Activated naive CD4-positive, alpha-beta T cell treated with anti-CD3 and anti-CD28 coated beads for 36 hours (primary cell): ENCODE data around the gene CACNA1E. TPM values are rescaled to one million over a fixed set of nuclear protein-coding genes. Genes with fewer than 3 reads are reported as not detected.

ENCODE experiments used
- CTCF ChIA-PET: fragments of 350-600 bp; sonication (Branson Sonifier 250); formaldehyde crosslinking; loops from one replicate; lab custom pipeline; 2021; ENCODE audit warnings: antibody characterized with exemption; lab: Charles Lee
- DNase-seq: peaks from one replicate; pipeline ENCODE4 v3.0.0-alpha.2; 2020
- H3K27ac Mint-ChIP-seq: one replicate; pipeline ENCODE4 v1.8.0; 2021; ENCODE audit warnings: mild to moderate bottlenecking, mixed read lengths
- H3K27me3 Mint-ChIP-seq: one replicate; pipeline ENCODE4 v1.8.0; 2021; ENCODE audit warnings: low read depth, mixed read lengths
- H3K36me3 Mint-ChIP-seq: one replicate; pipeline ENCODE4 v1.8.0; 2021; ENCODE audit warnings: low read depth, mixed read lengths
- H3K4me1 Mint-ChIP-seq: one replicate; pipeline ENCODE4 v1.8.0; 2021; ENCODE audit warnings: low read depth, mixed read lengths
- H3K4me3 Mint-ChIP-seq: one replicate; pipeline ENCODE4 v1.8.0; 2021; ENCODE audit warnings: mild to moderate bottlenecking, moderate library complexity, mixed read lengths
- H3K9me3 Mint-ChIP-seq: one replicate; pipeline ENCODE4 v1.8.0; 2021; ENCODE audit warnings: mixed read lengths
- intact Hi-C: fragments of 100-400 bp; cut with micrococcal nuclease; formaldehyde crosslinking; loops from one replicate; pipeline ENCODE4 v1.15.1; 2023
- total RNA-seq, 2 experiments: library from RNA; stranded (reverse); gene quantifications; one replicate each; pipeline ENCODE4 v1.2.3, GENCODE V29; 2021

The CACNA1E gene
- total RNA-seq, 2 experiments from 2014 or later: not detected

DNA sequence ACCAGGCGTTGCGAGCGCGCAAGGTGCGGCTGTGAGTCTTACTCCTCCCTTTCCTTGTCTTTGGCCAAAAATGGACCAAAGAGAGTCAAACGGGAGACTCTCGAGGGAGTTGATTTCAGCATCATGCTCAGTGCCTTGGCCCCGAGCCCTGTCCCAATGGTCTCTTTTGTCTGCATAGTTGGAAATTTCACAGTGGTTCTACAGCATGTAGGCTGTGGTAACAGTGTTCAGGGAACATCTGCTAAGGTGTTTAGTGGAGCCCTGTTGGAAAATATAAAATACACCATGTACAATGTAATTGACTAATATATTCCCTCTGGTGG is 2.7 kb downstream of the CACNA1E start:
- H3K27me3 Mint-ChIP-seq: peaks cover 74% of the 10 kb centered on the region
- H3K36me3 Mint-ChIP-seq: no peaks in the 10 kb centered on the region
- H3K27ac Mint-ChIP-seq: no peak overlapping the region
- no peak for DNase-seq
- H3K9me3 Mint-ChIP-seq: no peaks in the 10 kb centered on the region
- intact Hi-C loops: no loop called here
- CTCF ChIA-PET: interaction anchor here (0.7 kb wide), 1 partner anchor 15 kb away, joined by 3 read pairs; no protein-coding TSS in a partner anchor
- no peak overlapping the region for H3K4me3 Mint-ChIP-seq
- peaks cover 20% of the 10 kb centered on the region for H3K4me1 Mint-ChIP-seq

DNA sequence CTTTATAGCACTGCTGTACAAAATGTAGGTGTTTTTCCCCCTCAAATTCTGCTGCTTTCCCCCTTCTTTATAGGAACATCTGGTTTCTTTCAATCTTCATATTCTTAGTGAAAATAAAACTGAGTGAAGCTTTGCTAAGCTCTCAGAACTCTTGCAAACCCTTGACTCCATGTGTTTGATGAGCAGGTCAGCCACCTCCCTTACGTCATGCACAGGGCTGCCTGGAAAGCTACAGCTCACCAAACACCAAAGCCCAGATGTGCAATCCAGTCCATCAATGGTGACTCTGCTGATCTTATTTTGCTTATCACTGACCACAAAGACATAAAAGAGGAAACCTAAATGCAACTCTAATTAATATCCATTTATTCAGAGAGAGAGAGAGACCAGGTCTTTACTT is 5.5 kb downstream of the CACNA1E start:
- CTCF ChIA-PET: no interaction called here
- peaks cover 12% of the 10 kb centered on the region for H3K4me1 Mint-ChIP-seq
- H3K27ac Mint-ChIP-seq: no peak overlapping the region
- no peak for DNase-seq
- intact Hi-C loops: no loop called here
- peaks cover 64% of the 10 kb centered on the region for H3K27me3 Mint-ChIP-seq
- H3K4me3 Mint-ChIP-seq: no peak overlapping the region
- H3K9me3 Mint-ChIP-seq: no peaks in the 10 kb centered on the region
- no peaks in the 10 kb centered on the region for H3K36me3 Mint-ChIP-seq

DNA sequence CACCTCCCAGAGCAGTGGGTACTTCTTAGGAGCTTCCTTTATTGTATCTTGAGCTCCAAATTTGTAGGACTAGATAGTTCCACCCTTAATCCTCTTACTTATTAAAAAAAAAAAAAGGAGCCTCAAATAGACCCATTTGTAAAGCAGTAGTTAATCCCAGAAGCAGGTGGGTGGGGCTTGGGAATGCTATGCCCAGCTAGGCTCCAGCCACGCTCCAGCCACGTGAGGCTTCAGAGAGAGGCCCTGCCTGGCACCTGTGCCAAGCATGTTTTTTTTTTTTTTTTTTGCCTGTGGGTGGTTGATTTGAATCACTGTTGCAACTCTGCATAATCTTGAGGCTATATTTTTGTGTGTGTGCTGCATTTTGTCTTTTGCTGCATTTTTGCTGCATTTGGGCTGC is 7.0 kb downstream of the CACNA1E start:
- DNase-seq: no peak
- CTCF ChIA-PET: no interaction called here
- Mint-ChIP-seq H3K9me3 (no peaks in the 10 kb centered on the region), H3K27me3 (peaks cover 52% of the 10 kb centered on the region), H3K4me1 (peaks cover 7% of the 10 kb centered on the region), H3K4me3 (no peak overlapping the region), H3K27ac (no peak overlapping the region), H3K36me3 (no peaks in the 10 kb centered on the region)
- intact Hi-C loops: no loop called here

DNA sequence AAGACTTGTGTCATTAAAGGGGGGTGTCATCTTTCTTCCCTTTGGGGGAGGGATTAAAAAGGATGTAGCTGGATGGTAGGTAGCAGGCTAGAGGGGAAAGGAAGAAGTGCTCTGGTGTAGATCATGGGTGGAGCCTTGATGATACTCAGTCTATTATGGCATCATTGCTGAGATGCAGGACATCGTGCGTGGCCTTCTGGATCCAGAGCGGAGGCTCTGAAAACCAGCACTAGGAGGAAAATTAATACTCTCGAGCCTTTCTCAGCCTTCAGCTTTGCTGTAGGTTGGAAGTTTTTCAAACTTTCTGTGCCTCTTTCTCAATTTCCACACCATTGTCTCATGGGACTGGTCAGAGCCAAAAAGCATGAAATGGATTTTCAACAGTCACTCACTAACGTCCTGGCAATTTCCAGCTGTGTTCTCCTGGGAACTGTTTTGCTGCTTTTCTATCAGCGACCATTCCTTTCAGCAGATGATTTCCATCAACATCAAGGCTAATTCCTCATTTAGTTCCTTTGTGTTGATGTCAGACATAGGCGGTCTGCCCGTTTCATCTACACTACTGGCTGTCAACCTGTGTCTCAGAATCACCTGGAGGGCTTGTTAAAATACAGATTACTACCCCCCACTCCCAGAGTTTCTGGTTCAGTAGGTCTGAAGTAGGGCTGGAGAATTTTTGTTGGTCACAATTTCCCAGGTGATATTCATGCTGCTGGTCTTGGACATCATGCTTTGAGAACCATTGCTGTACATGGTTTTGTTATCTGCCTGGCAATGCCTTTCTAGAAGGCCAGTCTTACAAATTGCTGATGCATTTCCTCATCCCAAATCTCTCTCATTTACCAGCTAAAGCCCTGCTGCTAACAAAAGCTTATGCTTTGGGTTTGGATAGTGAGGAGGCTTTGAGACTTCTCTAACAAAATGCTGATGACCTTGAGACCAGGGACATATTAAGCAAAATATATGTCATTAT is 7.7 kb downstream of the CACNA1E start:
- Mint-ChIP-seq H3K27me3 (peaks cover 46% of the 10 kb centered on the region), H3K4me1 (peaks cover 4% of the 10 kb centered on the region)
- CTCF ChIA-PET: no interaction called here

DNA sequence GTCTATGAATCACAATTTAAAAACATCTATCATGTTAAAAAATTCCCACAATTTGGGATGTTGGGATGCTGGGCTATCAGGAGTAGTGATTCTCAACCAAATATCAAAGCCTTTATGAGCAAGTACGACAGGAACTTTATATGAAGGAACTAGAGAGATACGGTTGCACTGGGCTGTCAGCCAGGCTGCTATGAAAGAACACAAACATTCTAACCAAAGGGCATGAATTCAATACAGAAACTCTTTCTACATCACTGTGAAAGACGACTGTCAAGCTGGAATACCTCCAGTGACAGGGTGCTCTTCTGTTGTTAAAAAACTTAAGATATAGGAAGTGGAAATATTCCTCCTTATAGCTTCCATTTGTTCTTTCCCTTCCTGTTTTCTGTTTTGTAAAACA is 9.8 kb downstream of the CACNA1E start:
- no peaks in the 10 kb centered on the region for H3K36me3 Mint-ChIP-seq
- no peak overlapping the region for H3K4me3 Mint-ChIP-seq
- CTCF ChIA-PET: interaction anchor here (1.3 kb wide), 1 partner anchor 183 kb away, joined by 3 read pairs; no protein-coding TSS in a partner anchor
- H3K9me3 Mint-ChIP-seq: no peaks in the 10 kb centered on the region
- H3K4me1 Mint-ChIP-seq: no peaks in the 10 kb centered on the region
- no peak for DNase-seq
- no peak overlapping the region for H3K27ac Mint-ChIP-seq
- H3K27me3 Mint-ChIP-seq: peaks cover 33% of the 10 kb centered on the region
- intact Hi-C loops: no loop called here

More for the DNA sequence above, 7.7 kb downstream of the CACNA1E start:
- no peak overlapping the region for H3K27ac Mint-ChIP-seq
- no peaks in the 10 kb centered on the region for H3K9me3 Mint-ChIP-seq
- intact Hi-C loops: no loop called here
- H3K36me3 Mint-ChIP-seq: no peaks in the 10 kb centered on the region
- DNase-seq: no peak
- no peak overlapping the region for H3K4me3 Mint-ChIP-seq

DNA sequence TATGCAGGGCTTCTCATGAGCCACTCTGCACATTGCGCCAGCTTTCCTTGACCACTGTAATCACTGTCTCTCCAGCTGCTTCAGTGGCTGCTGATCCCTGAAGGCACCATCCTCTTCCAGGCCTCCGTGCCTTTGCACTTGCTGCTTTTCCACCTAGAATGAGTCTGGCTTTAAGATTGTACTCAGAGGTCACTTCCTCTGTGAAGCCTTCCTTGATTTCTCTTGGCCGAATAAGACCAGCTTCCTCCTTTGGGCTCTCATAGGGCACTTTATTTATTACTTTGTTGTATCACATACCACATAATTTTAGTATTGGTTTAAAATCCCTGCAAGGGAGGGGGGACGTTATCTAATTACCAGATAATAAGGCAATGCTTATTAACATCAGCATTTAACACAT is 10.6 kb downstream of the CACNA1E start:
- intact Hi-C loops: no loop called here
- Mint-ChIP-seq H3K27ac (no peak overlapping the region), H3K27me3 (peaks cover 29% of the 10 kb centered on the region), H3K4me3 (no peak overlapping the region), H3K36me3 (no peaks in the 10 kb centered on the region), H3K4me1 (no peaks in the 10 kb centered on the region), H3K9me3 (no peaks in the 10 kb centered on the region)
- CTCF ChIA-PET: interaction anchor here (1.3 kb wide), 1 partner anchor 183 kb away, joined by 3 read pairs; no protein-coding TSS in a partner anchor
- no peak for DNase-seq

DNA sequence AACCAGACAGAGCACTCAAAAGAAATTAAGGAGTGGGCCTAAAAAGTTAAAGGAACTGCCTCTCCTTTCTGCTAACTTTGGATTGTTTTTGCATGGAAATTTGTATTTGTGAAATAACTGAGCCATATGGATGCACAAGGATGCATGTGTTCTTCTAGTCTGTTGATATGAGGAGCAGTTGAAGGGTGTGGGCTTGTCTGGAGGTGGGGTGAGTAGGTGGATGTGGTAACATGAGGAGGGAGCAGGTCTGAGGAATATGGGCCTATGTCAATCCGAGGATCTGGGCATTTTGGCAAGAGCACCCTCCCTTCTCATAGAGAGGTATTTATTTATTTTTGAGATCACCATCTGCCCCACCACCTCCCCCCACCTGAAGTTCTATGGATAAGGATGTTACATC is 13.4 kb downstream of the CACNA1E start:
- intact Hi-C loops: no loop called here
- no peak overlapping the region for H3K4me3 Mint-ChIP-seq
- CTCF ChIA-PET: no interaction called here
- no peaks in the 10 kb centered on the region for H3K9me3 Mint-ChIP-seq
- peaks cover 25% of the 10 kb centered on the region for H3K27me3 Mint-ChIP-seq
- H3K4me1 Mint-ChIP-seq: no peaks in the 10 kb centered on the region
- no peak for DNase-seq
- H3K27ac Mint-ChIP-seq: no peak overlapping the region
- H3K36me3 Mint-ChIP-seq: no peaks in the 10 kb centered on the region

DNA sequence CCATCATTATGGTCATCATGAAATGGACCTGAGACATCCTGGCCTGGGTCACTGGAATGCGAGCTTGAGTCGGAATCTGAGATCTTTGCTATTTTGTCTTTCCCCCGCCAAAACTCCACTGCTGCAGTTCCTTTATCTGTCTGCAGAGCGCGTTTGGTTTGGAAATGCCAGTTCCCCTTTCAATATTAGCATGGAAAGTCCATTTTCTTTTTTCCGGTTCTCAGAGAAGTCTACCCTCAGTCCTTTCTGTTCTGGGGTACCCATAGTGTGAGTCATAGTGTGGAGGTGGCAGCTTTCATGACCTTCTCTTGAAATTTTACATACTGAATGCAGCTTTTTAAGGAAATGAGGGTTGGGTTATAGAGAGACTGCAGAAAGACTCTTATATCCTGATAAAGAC is 14.6 kb downstream of the CACNA1E start:
- no peak overlapping the region for H3K27ac Mint-ChIP-seq
- intact Hi-C loops: no loop called here
- H3K4me3 Mint-ChIP-seq: no peak overlapping the region
- no peaks in the 10 kb centered on the region for H3K36me3 Mint-ChIP-seq
- no peaks in the 10 kb centered on the region for H3K4me1 Mint-ChIP-seq
- no peak for DNase-seq
- no peaks in the 10 kb centered on the region for H3K9me3 Mint-ChIP-seq
- CTCF ChIA-PET: interaction anchor here (1.0 kb wide), 1 partner anchor 17 kb away, joined by 3 read pairs; no protein-coding TSS in a partner anchor
- peaks cover 21% of the 10 kb centered on the region for H3K27me3 Mint-ChIP-seq

DNA sequence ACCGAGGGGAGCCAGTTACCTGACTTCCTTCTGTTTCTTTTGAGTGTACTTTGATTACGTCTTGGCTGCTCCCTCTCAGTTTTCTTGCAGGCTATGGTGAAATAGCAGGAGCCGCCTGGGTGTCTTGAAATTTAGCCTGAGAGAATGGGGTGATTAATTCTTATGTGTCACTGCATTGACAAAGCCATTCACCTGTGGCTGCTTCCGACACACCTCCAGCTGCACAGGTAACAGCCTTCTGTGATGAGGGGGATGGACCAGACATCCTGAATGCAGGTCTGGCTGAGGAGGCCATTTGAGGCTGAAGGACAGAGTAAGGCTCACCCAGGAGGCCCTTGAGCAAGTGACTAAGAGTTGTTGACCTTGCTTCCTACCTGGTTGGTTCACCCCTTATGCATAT is 16.5 kb downstream of the CACNA1E start:
- intact Hi-C loops: no loop called here
- H3K4me1 Mint-ChIP-seq: no peaks in the 10 kb centered on the region
- no peak overlapping the region for H3K4me3 Mint-ChIP-seq
- no peak for DNase-seq
- no peaks in the 10 kb centered on the region for H3K36me3 Mint-ChIP-seq
- peaks cover 16% of the 10 kb centered on the region for H3K27me3 Mint-ChIP-seq
- no peaks in the 10 kb centered on the region for H3K9me3 Mint-ChIP-seq
- CTCF ChIA-PET: interaction anchor here (1.2 kb wide), 1 partner anchor 21 kb away, joined by 3 read pairs; no protein-coding TSS in a partner anchor
- H3K27ac Mint-ChIP-seq: no peak overlapping the region

DNA sequence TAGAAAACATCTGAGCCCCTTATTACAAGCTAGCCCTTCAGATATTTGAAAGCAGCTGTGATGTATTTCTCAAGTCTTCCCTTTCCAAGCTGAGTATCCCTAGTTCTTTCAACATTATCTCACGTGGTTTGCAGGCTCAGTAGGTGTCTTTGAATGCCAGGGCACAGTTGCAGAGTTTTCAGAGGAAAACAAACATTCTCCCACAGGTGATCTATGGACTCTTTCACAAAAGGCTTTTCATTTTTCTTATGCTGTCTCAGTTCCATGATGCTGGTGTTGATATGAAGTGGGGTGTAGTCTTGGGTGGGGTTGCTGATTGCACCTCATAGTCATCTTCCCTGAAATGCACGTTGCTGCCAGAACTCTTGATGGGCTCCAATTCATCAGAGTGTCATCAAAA is 17.3 kb downstream of the CACNA1E start:
- peaks cover 3% of the 10 kb centered on the region for H3K4me1 Mint-ChIP-seq

DNA sequence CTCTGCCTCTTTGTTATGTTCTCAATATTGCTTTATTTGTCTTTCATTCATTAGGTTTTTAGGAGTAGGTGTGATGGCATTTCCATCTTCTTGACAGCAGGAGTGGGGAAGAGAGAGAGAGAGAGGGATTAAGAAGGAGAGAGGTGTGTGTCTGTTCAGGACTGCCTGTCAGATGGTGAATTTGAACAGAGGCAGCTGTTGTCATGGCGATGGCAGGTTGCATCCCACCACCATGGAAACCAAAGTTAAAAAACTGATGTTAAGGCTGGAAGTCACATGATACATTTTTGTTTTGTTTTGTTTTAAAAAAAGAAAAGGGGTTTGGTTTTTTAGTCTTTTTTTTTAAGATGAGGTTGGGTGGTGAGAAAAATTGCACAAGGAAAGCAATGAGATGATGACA is 18.3 kb downstream of the CACNA1E start:
- no peak overlapping the region for H3K27ac Mint-ChIP-seq
- CTCF ChIA-PET: no interaction called here
- peaks cover 16% of the 10 kb centered on the region for H3K27me3 Mint-ChIP-seq
- H3K9me3 Mint-ChIP-seq: no peaks in the 10 kb centered on the region
- intact Hi-C loops: no loop called here
- peaks cover 3% of the 10 kb centered on the region for H3K4me1 Mint-ChIP-seq
- no peak overlapping the region for H3K4me3 Mint-ChIP-seq
- no peaks in the 10 kb centered on the region for H3K36me3 Mint-ChIP-seq
- DNase-seq: no peak

More for the DNA sequence above, 17.3 kb downstream of the CACNA1E start:
- H3K27me3 Mint-ChIP-seq: peaks cover 16% of the 10 kb centered on the region
- no peak overlapping the region for H3K27ac Mint-ChIP-seq
- no peaks in the 10 kb centered on the region for H3K36me3 Mint-ChIP-seq
- no peaks in the 10 kb centered on the region for H3K9me3 Mint-ChIP-seq
- no peak for DNase-seq
- no peak overlapping the region for H3K4me3 Mint-ChIP-seq
- CTCF ChIA-PET: interaction anchor here (0.6 kb wide), 1 partner anchor 15 kb away, joined by 3 read pairs; no protein-coding TSS in a partner anchor
- intact Hi-C loops: no loop called here

DNA sequence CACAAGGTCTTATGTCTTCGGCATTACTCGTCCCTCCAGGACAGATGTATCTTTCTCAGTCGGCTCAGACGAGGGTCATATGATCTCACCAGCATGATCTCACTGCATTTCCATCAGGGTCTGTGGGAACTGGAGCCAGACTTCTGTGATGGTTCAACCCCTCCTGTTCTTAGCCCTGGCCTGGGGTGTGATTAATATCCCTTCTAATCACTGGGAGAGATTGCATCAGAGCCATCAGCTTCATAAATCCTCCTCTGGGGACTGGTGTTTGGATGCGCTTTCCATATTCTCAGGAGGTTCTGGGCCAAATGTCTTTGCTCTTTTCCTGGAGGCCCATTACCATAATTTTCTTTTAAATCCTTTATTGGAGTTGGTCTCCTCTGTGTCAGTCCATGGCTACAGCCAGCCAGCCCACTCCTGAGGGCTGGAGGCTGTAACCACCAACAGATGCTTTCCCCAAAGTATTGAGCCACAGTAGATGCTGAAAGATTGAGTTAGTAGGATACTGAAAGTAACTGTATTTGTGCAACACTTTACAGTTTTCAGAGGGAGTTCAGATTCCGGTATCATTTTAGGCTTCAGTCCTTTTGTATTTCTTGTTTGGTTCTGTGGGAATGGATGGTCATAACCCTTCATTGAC is 20.0 kb downstream of the CACNA1E start:
- H3K9me3 Mint-ChIP-seq: no peaks in the 10 kb centered on the region
- no peak for DNase-seq
- H3K27me3 Mint-ChIP-seq: peaks cover 9% of the 10 kb centered on the region
- intact Hi-C loops: no loop called here
- H3K4me1 Mint-ChIP-seq: peaks cover 3% of the 10 kb centered on the region
- no peaks in the 10 kb centered on the region for H3K36me3 Mint-ChIP-seq
- H3K4me3 Mint-ChIP-seq: no peak overlapping the region
- H3K27ac Mint-ChIP-seq: no peak overlapping the region
- CTCF ChIA-PET: no interaction called here
